K562 (cell line): ENCODE results near the gene SLC44A5. TPM values are rescaled to one million over a fixed set of nuclear protein-coding genes. Genes with fewer than 3 reads are reported as not detected.

Experiments used
- CTCFL ChIP-seq: IDR thresholded peaks from 2 replicates; pipeline ENCODE4 v1.6.1; 2011; ENCODE audit warnings: borderline replicate concordance, low read depth, mild to moderate bottlenecking, moderate library complexity, low read length; ENCODE audit not compliant: insufficient read depth, poor library complexity, severe bottlenecking
- FIP1L1 ChIP-seq: fragments of 200-400 bp; formaldehyde crosslinking; IDR thresholded peaks from 2 replicates; pipeline ENCODE4 v1.6.1; 2018; ENCODE audit warnings: mild to moderate bottlenecking, low read depth, low read length; ENCODE audit not compliant: poor library complexity, severe bottlenecking
- GABPA ChIP-seq: fragments of 200-800 bp; sonication (Bioruptor generic); conservative IDR thresholded peaks from 2 replicates; pipeline ENCODE4 v1.6.1; 2016; ENCODE audit warnings: low read depth, missing genetic modification characterization, missing compliant biosample characterization
- HINFP ChIP-seq: fragments of 450-650 bp; conservative IDR thresholded peaks from 2 replicates; pipeline ENCODE4 v1.6.1; 2016; ENCODE audit warnings: missing genetic modification characterization, low read depth, mild to moderate bottlenecking, control low read depth, missing compliant biosample characterization
- HMGN3 ChIP-seq: IDR thresholded peaks from 2 replicates; pipeline ENCODE4 v1.6.1; 2011; ENCODE audit warnings: borderline replicate concordance, low read depth, mild to moderate bottlenecking, mixed read lengths, low read length; ENCODE audit not compliant: insufficient read length; ENCODE audit errors: extremely low read depth
- ID3 ChIP-seq, 2 experiments: fragments of 250-450 bp in 1 of 2; fragments of 450-650 bp in 1 of 2; sonication (Bioruptor Pico) in 1 of 2; IDR thresholded peaks; 2 replicates each; pipeline versions ENCODE4 v1.6.1 to v1.8.0; 2016 to 2021; ENCODE audit warnings: mild to moderate bottlenecking in 2 of 2, moderate library complexity in 2 of 2, missing compliant biosample characterization in 1 of 2, missing genetic modification characterization in 1 of 2
- MTA3 ChIP-seq: fragments of 450-650 bp; formaldehyde crosslinking; IDR thresholded peaks from 2 replicates; pipeline ENCODE4 v1.6.1; 2017; ENCODE audit warnings: mild to moderate bottlenecking, borderline replicate concordance
- MTF1 ChIP-seq: fragments of 250-450 bp; sonication (Bioruptor Pico); IDR thresholded peaks from 2 replicates; pipeline ENCODE4 v1.9.0; 2021; ENCODE audit warnings: moderate library complexity, mild to moderate bottlenecking, inconsistent platforms, borderline replicate concordance
- NCOA1 ChIP-seq: fragments of 450-650 bp; IDR thresholded peaks from 2 replicates; pipeline ENCODE4 v1.6.1; 2016; ENCODE audit warnings: low read depth
- NR2F6 ChIP-seq: fragments of 450-650 bp; formaldehyde crosslinking; IDR thresholded peaks from 2 replicates; pipeline ENCODE4 v1.4.0; 2020; ENCODE audit warnings: mild to moderate bottlenecking
- PBX2 ChIP-seq, 2 experiments: IDR thresholded peaks in 1 of 2; conservative IDR thresholded peaks in 1 of 2; 2 replicates each; pipeline ENCODE4 v1.6.1; 2016; ENCODE audit warnings: low read depth in 2 of 2, mild to moderate bottlenecking in 1 of 2, missing compliant biosample characterization in 1 of 2, missing genetic modification characterization in 1 of 2, moderate library complexity in 1 of 2
- POLR3A ChIP-seq: IDR thresholded peaks from 2 replicates; pipeline ENCODE4 v1.6.1; 2011; ENCODE audit warnings: borderline replicate concordance, mild to moderate bottlenecking, moderate library complexity; ENCODE audit not compliant: insufficient read length, insufficient read depth; ENCODE audit errors: extremely low read depth
- SETDB1 ChIP-seq: IDR thresholded peaks from one replicate; pipeline ENCODE4 v1.6.1; 2012; ENCODE audit warnings: low read length, control low read depth, inconsistent platforms
- SMARCB1 ChIP-seq: IDR thresholded peaks from 2 replicates; pipeline ENCODE4 v1.6.1; 2011; ENCODE audit warnings: improper control_type of control experiment, low read depth; ENCODE audit not compliant: insufficient read length
- SRF ChIP-seq, 2 experiments: fragments of 250-450, 450-650 bp in 1 of 2; sonication (Bioruptor Pico) in 1 of 2; sonication (generic) in 1 of 2; formaldehyde crosslinking; IDR thresholded peaks; 2 replicates each; pipeline versions ENCODE4 v1.5.0 to v1.5.1; 2020 to 2022; ENCODE audit warnings: mild to moderate bottlenecking in 1 of 2, missing genetic modification reagents in 1 of 2
- STAT5A ChIP-seq: IDR thresholded peaks from 2 replicates; pipeline ENCODE4 v1.6.1; 2012; ENCODE audit warnings: low read length, inconsistent platforms, borderline replicate concordance
- TSC22D4 ChIP-seq: fragments of 450-650 bp; IDR thresholded peaks from 2 replicates; pipeline ENCODE4 v1.6.1; 2016; ENCODE audit warnings: missing genetic modification characterization, missing biosample characterization, control low read depth
- ZNF175 ChIP-seq: fragments of 200-800 bp; sonication (Bioruptor generic); IDR thresholded peaks from 2 replicates; pipeline ENCODE4 v1.6.1; 2016; ENCODE audit warnings: low read depth, mild to moderate bottlenecking, missing genetic modification characterization, missing compliant biosample characterization
- ZNF699 ChIP-seq: fragments of 250-450 bp; sonication (Bioruptor Pico); IDR thresholded peaks from 2 replicates; pipeline ENCODE4 v1.8.0; 2021; ENCODE audit warnings: mild to moderate bottlenecking, moderate library complexity; ENCODE audit not compliant: insufficient replicate concordance
- polyA plus RNA-seq, 8 experiments: library from polyadenylated mRNA; depleted of rRNA in 4 of 8; stranded (reverse) in 5 of 8; unstranded in 3 of 8; fragments of >200 nt; fragmentation: Nextera tagmentation in 2 of 8; fragmentation: Illumina TruSeq in 1 of 8; extraction: Ambion mirVana in 2 of 8; extraction: Trizol in 1 of 8; gene quantifications; 2 replicates each; pipeline versions ENCODE4 v1.2.1 to v1.2.3, GENCODE V29; 2011 to 2014; ENCODE audit warnings: inconsistent platforms in 1 of 8, missing spikeins in 1 of 8
- total RNA-seq, 7 experiments: library from RNA; depleted of rRNA in 6 of 7; stranded (reverse); fragments of >200 nt in 6 of 7; fragmentation: Illumina TruSeq in 2 of 7; extraction: Trizol in 2 of 7; gene quantifications; 2 replicates each; pipeline versions ENCODE4 v1.2.1 to v1.2.3, GENCODE V29; 2011 to 2021; ENCODE audit warnings: low replicate concordance in 1 of 7

Gene SLC44A5
- total and polyA plus RNA-seq, 9 of the 15 experiments (the other 6 are each of a cell fraction or from before 2014, with no cell fraction given): 1.2 to 10.1 (median 3.2) TPM

GRCh38 chr1:75520862-75521475 is 89.9 kb downstream of the SLC44A5 start (continued):
- TF ChIP-seq PBX2 (CRISPR knock-in tag; IDR thresholded peaks at IDR 0.05; ENCODE audit: low read depth) (no peak), PBX2 (tag; conservative IDR thresholded peaks at IDR 0.05; ENCODE audit: low read depth) (0 out of 2 replicates have a peak, but pooled peaks have one; percentile 25), SETDB1 (no peak), GABPA (no peak), ID3 (CRISPR knock-in tag; IDR thresholded peaks at IDR 0.05) (no peak), ID3 (tag; IDR thresholded peaks at IDR 0.05) (no peak), MTA3 (no peak), FIP1L1 (no peak), HINFP (tag) (no peak), SRF (CRISPR knock-in tag; IDR thresholded peaks at IDR 0.05) (no peak), STAT5A (no peak), HMGN3 (no peak), POLR3A (no peak), CTCFL (no peak), TSC22D4 (tag) (no peak), MTF1 (CRISPR knock-in tag) (no peak), NR2F6 (CRISPR knock-in tag) (no peak), SMARCB1 (no peak), NCOA1 (no peak), ZNF175 (0 out of 2 replicates have a peak, but pooled peaks have one; percentile 36), ZNF699 (CRISPR knock-in tag) (no peak)
